Middle frontal gyrus (tissue), 1 donor: Measurements from ENCODE around the gene TBXAS1.

Experiments
- DNase-seq: peaks from one replicate; pipeline ENCODE4 v3.0.0-alpha.2; 2015; ENCODE audit warnings: low spot score; ENCODE audit errors: extremely low spot score

The TBXAS1 gene

DNA sequence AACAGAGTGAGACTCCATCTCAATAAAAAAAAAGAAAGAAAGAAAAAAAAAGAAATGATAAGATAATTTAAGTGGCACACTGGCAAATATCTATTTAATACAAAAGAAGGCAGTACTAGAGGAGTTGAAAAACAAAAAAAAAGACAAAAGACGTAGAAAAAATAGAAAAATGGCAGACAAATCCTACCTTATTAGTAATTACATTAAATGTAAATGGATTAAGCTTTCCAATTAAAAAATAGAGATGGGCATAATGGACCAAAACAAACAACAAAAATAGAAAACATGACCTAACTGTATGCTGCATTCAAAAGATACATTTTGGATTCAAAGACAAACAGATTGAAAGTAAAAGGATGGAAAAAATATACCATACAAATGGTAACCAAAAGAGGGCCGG is 239.0 kb downstream of the TBXAS1 start:
- DNase-seq, result no peak

DNA sequence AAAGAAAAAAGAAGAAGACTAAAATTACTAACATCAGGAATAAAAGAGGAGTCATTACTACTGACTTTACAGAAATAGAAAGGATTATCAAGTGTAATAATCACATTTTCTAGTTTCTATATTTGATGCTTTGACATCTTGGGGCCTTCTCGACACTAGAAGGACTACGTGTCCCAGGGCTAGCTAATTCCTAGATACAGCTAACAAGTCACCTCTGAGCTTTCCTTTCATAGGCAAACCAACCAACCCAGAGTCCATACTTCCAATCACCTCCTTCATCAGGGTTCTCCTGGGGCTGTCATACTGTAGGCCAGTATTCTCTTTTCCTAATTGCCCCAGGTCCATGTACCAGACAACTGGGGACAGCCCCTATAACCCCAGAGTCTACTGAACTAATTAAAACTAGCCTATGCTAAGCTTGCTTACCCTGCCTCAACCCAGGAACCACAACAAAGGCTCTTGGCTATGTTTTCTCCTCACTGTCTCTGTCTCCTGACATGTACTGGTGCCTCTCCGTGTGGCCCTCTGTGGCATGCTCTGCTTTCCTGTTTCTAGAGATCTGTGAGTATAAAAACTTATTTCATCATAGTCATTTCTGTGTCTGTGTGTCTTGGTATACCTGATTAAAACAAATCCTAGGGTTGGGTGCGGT is 240.4 kb downstream of the TBXAS1 start:
- DNase-seq, result no peak
